Adipocyte (in vitro differentiated cells): ENCODE results near the gene KIFC3.

Source experiments
- DNase-seq: peaks from one replicate; pipeline ENCODE4 v3.0.0-alpha.2; 2015; ENCODE audit warnings: low read depth
- H3K27me3 ChIP-seq: replicated peaks from 2 replicates; pipeline ENCODE4 v1.7.0; 2013; ENCODE audit warnings: mild to moderate bottlenecking, low read length, moderate library complexity; ENCODE audit not compliant: control insufficient read depth, insufficient read depth
- H3K36me3 ChIP-seq: 2 replicates; pipeline ENCODE4 v1.7.0; 2013; ENCODE audit warnings: low read length, mild to moderate bottlenecking, moderate library complexity; ENCODE audit not compliant: control insufficient read depth, insufficient read depth, severe bottlenecking
- H3K4me1 ChIP-seq: 2 replicates; pipeline ENCODE4 v1.7.0; 2013; ENCODE audit warnings: mild to moderate bottlenecking, low read length, moderate library complexity; ENCODE audit not compliant: control insufficient read depth, insufficient read depth
- H3K4me3 ChIP-seq: 2 replicates; pipeline ENCODE4 v1.7.0; 2013; ENCODE audit warnings: mild to moderate bottlenecking, low read length, moderate library complexity
- H3K9ac ChIP-seq: 2 replicates; pipeline ENCODE4 v1.7.0; 2013; ENCODE audit warnings: mild to moderate bottlenecking, low read length, moderate library complexity
- H3K9me3 ChIP-seq: 2 replicates; pipeline ENCODE4 v1.7.0; 2013; ENCODE audit warnings: mild to moderate bottlenecking, low read length, moderate library complexity; ENCODE audit not compliant: control insufficient read depth

Gene KIFC3

DNA sequence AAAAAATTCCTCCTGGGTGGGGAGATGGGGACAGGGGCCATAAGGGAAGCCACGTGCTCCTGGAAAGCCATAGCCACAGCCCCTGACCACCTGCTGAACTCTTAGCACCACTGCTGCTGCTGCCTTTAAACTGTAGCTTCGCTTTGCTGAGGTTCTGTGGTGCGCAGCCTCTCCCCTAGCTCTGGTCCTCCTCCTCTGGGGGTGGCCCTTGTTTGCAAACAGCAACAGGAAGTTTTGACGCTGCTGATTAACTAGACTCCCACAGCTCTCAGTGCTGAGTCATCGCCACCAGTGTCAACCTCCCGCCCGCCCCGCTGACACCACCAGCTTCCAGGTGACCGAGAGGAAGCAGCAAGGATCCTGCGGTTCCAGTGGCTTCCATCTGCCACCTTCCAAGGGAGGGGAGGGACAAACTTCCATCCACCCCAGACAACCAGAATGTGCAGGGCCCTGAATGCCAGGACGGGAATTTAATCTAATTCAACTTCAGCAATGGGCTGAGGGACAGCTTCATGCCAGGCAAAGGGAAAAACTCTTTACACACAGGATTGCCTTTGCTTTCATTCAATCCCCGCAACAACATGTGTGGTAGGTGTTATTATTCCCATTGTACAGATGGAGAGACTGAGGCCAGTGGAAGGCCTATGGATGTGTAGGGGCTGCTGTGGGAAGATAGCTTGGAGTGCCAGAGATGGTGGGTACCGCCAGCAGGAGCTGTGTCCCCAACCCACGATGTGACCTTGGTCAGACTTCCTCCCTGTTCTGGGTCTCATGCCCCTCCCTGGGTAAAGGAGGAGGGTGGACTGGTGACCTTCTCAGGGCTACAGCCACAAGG lies 8.1 kb upstream of the KIFC3 start:
- Histone ChIP-seq H3K9me3 (no peaks in the 10 kb centered on the region), H3K9ac (peak overlapping the region; percentile 38), H3K4me3 (no peak overlapping the region), H3K27me3 (no peaks in the 10 kb centered on the region), H3K36me3 (no peaks in the 10 kb centered on the region), H3K4me1 (peaks cover 20% of the 10 kb centered on the region)
- peak; percentile 56 for DNase-seq

DNA sequence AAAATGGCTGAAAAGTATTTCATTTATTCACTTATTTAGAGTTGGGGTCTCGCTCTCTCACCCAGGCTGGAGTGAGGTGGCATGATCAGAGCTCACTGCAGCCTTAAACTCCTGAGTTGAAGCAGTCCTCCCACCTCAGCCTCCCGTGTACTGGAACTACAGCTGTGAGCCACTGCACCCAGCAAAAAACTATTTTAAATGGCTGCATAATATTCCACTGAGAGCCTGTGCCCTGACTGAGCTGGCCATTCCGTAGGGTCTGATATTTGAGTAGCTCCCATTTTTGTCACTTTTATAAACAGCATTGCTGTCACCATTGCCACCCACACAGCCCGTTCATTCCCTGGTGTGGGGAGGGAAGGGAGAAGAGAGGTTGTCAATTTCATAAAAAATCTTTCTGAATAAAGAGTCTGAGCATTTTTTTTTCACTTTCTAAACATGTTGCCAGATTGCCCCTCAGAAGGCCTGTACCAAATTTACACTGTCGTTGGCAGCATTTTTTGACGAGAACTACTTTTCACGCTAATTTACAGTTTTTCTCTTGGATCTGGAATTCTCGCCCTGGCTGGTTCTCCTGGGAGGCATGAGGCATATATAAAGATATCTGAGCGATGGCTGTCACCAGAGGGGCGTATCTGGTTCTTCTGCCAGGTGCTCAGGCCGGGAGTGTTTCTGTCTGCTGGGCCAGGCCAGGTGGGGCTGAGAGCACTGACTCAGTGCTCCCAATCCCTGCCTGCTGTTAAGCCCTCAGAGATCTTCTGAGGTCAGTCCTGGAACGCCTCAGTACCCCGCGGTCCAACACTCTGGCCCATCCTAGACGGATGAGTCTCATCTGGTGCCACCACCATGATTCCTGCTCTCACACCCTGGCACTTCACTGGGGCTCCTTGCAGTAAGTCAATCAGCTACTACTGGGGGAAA lies 7.2 kb upstream of the KIFC3 start:
- DNase-seq: no peak
- no peak overlapping the region for H3K4me3 ChIP-seq

DNA sequence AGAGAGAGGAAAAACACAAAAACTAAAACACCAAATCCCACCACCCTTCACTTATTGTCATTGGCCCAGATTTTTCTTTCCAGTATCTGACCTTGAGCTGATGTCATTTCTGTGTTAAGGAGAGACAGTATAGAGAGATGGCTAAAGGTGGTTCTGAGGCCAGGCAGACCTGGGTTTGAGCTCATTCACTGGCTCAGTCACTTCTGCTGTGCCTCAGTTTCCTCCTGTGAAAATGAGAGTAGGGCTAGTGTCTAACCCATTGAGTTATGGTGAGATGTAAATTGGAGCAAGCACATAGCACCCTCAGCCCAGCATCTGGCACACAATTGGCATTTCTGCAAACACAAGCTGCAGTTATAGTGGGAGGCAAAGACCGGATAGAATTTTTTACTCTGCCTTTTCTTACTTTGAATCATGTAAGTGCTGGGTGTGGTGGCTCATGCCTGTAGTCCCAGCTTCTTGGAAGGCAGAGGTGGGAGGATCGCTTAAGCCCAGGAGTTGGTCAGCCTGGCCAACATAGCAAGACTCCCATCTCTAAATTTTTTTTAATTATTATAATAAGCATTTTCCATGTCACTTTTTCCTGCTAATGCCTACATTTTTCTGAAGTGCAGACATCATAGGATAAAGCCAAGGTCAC lies 6.4 kb upstream of the KIFC3 start:
- DNase-seq: no peak
- Histone ChIP-seq H3K36me3 (no peaks in the 10 kb centered on the region), H3K27me3 (no peaks in the 10 kb centered on the region)

More for the DNA sequence above, 7.2 kb upstream of the KIFC3 start:
- H3K9me3 ChIP-seq: no peaks in the 10 kb centered on the region
- no peaks in the 10 kb centered on the region for H3K27me3 ChIP-seq
- H3K9ac ChIP-seq: peak overlapping the region; percentile 38
- H3K4me1 ChIP-seq: peaks cover 20% of the 10 kb centered on the region
- H3K36me3 ChIP-seq: no peaks in the 10 kb centered on the region

DNA sequence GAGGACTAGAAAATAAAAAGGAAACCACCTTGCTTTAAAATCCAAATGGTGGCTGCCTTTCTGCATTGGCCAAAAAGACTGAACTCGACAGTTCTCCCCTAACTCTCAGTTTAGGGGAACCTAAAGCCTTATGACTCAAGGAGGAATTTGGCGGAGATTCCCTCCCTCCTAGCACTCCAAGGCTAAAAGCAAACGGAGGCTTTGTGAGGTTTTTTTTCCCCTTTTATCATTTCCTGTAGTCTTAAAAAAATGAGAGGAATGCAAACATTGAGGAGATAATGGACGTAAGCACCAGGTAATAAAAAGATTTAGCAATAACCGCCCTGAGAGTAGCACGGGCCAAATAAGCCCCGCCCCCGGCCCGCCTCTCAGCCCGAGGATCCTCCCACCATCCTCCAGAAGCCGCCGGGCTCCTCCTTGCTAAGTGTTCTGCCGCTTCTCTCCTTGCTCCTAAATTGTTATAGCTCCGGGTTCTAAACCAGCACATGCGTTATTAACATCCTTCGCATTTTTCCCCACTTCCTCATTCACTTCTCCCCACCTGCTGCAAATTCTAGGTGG lies 5.8 kb upstream of the KIFC3 start:
- no peaks in the 10 kb centered on the region for H3K27me3 ChIP-seq
- peak; percentile 88 for DNase-seq
- H3K9me3 ChIP-seq: no peaks in the 10 kb centered on the region
- H3K36me3 ChIP-seq: no peaks in the 10 kb centered on the region
- H3K4me1 ChIP-seq: peaks cover 28% of the 10 kb centered on the region
- no peak overlapping the region for H3K9ac ChIP-seq
- H3K4me3 ChIP-seq: peak overlapping the region; percentile 25

More for the DNA sequence above, 6.4 kb upstream of the KIFC3 start:
- Histone ChIP-seq H3K9me3 (no peaks in the 10 kb centered on the region), H3K4me3 (peak overlapping the region; percentile 25), H3K4me1 (peaks cover 27% of the 10 kb centered on the region), H3K9ac (no peak overlapping the region)

DNA sequence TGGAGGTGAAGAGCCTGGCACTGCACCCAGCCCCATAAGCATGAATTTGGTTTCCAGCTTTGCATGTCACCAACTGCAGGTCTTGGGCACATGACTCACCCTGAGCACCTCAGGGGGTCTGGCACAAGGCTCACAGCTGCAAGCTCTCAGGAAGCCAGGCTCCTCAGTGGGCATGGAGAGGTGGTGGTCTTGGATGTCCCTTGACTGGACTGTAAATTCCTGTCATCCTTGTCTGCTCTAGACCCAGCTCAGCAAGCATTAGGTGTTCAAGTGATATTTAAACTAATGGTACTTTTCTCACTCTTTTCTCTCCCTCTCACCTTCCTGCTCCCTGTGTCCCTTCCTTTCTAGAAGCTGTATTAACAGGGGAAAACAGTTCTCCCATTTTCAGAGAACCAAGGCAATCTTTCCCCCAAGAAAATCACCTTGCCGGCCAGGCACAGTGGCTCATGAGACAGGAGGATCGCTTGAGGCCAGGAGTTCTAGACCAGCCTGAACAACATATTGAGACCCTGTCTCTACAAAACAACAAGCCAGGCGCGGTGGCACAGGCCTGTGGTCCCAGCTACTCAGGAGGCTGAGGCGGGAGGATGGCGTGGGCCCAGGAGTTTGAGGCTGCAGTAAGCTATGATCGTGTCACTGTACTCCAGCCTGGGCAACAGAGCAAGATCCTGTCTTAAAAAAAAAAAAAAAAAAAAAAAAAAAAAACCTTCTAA lies 5.1 kb upstream of the KIFC3 start:
- Histone ChIP-seq H3K4me3 (no peak overlapping the region), H3K36me3 (no peaks in the 10 kb centered on the region), H3K27me3 (no peaks in the 10 kb centered on the region), H3K9ac (no peak overlapping the region), H3K9me3 (no peaks in the 10 kb centered on the region), H3K4me1 (peaks cover 32% of the 10 kb centered on the region)
- DNase-seq: no peak

DNA sequence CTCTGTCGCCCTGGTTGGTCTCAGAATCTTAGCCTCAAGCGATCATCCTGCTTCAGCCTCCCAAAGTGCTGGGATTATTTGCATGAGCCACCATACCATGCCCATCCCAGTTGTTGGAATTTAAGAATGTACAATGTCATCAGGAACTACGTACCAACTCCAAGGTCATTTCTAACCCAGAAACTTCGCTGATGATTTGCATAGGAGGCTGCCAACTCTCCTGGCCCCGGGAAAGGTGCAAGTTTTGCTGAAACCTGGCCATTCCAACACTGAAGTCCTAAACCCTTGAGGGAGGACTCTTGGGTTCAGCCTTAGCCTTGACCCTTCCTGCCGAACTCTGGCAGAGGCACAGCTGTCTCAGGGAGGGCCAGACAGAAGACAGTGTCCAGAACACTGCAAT lies 2.9 kb upstream of the KIFC3 start:
- H3K36me3 ChIP-seq: no peaks in the 10 kb centered on the region
- H3K4me1 ChIP-seq: peaks cover 43% of the 10 kb centered on the region
- H3K9ac ChIP-seq: no peak overlapping the region
- H3K27me3 ChIP-seq: no peaks in the 10 kb centered on the region
- H3K4me3 ChIP-seq: no peak overlapping the region
- H3K9me3 ChIP-seq: no peaks in the 10 kb centered on the region
- no peak for DNase-seq

DNA sequence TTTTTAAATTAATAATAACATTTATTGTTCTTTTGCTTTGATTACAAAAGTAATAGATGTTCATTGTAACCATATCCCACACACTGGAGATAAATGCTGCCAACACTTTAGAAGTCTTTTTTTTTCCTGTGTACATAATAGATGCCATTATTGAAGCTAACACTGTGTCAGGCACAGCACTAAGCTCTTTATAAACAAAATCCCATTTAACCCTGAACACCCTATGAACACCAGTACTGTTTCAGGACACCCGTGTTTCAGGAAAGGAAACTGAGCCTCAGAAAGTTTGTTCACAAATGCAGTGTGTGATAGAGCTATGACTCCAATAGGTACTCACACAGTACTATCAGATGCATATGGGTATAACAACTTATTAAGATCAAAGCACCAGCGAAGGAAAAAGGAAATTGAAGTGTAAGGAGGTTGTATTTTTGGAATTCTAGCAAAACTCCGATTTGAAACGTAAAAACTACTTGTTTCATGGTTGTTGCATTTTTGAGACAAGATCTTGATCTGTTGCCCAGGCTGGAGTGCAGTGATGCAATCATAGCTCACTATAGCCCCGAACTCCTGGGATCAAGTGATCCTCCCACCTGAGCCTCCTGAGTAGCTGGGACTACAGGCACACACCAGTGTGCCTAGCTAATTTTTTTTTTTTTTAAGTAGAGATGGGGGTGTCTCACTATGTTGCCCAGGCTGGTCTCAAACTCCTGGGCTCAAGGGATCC lies 2.0 kb upstream of the KIFC3 start:
- H3K4me3 ChIP-seq: no peak overlapping the region
- DNase-seq: peak; percentile 6
- H3K9me3 ChIP-seq: no peaks in the 10 kb centered on the region
- H3K36me3 ChIP-seq: no peaks in the 10 kb centered on the region
- no peak overlapping the region for H3K9ac ChIP-seq
- no peaks in the 10 kb centered on the region for H3K27me3 ChIP-seq
- peaks cover 42% of the 10 kb centered on the region for H3K4me1 ChIP-seq

DNA sequence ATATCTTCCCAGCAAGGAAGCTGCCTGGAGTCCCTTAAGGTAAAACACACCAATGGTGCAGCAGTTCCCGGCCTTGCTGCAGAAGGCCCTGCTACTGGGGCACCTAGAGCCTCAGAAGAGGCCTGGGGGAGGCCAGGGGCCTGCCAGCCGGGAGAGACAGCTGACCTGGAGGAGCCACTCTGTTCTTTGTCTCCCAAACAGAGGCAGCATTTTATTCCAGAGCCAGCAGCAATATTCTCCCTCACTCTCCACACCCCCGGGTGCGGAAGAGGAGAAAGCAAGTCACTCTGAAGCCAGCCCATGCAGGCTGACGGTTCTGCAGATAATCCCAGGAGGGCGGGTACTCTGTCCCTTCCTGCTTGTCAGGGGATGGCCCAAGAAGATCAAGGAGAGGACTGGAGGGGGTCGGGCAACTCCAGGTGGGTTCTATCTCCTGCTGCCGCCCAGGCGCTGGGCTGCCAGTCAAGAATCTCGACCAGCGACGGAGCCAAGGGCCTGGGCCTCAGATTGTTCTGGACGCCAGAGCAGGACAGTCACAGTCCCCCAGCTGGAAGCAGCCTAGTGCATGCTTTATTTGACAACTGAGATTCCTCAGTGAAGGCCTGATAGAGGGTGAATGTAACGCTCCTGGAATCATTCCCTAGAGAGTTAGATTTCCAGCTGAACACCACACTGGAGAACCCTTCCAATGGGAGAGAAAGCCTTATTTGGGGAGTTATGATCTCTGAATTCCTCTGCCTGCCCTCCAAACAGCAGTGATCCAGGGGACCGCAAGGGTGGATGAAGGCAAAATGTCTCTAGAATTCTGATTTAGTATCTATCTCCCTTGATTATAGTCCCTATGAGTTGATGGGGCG lies 1.1 kb upstream of the KIFC3 start:
- no peak for DNase-seq
- peak overlapping the region; percentile 61 for H3K4me3 ChIP-seq
- H3K9me3 ChIP-seq: no peaks in the 10 kb centered on the region
- H3K4me1 ChIP-seq: peaks cover 37% of the 10 kb centered on the region
- no peaks in the 10 kb centered on the region for H3K27me3 ChIP-seq
- H3K9ac ChIP-seq: no peak overlapping the region
- no peaks in the 10 kb centered on the region for H3K36me3 ChIP-seq

DNA sequence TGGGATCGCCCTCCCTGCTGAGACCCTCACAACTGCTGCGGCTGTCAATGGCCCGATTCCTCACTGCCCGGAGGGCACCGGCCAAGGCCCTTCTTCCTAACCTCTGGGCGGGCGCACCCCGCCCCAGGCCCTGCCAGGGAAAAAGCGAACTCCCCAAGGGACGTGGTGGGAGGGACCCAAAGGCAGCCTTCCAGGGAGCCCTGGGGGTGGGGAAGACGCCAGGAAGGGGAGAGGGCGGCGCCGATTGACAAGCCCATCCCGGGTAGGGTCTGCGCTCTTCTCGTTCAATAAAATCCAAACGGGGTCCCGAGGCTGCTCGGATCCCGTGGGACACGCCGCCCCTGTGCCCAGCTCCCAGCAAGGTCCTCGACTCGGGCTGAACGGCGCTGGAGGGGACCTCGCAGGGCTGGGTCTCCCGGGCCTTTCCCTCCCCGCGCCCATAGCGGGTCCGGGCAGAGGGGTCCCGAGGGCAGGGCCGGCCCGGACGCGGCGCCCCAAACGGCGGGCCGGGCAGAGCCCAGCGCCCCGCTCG lies 416 bp downstream of the KIFC3 start:
- DNase-seq: peak; percentile 63
- H3K9me3 ChIP-seq: no peaks in the 10 kb centered on the region
- no peaks in the 10 kb centered on the region for H3K27me3 ChIP-seq

More for the DNA sequence above, 416 bp downstream of the KIFC3 start:
- peak overlapping the region; percentile 81 for H3K4me3 ChIP-seq
- peaks cover 3% of the 10 kb centered on the region for H3K36me3 ChIP-seq
- peak overlapping the region; percentile 88 for H3K9ac ChIP-seq
- H3K4me1 ChIP-seq: peaks cover 36% of the 10 kb centered on the region
